CD14-positive monocyte (primary cell): ENCODE data around the gene RPS24. TPM values are rescaled to one million over a fixed set of nuclear protein-coding genes. Genes with fewer than 3 reads are reported as not detected.

Source experiments
- DNase-seq, 3 donors: peaks; one replicate each; pipeline ENCODE4 v3.0.0-alpha.2; 2011 to 2022
- H2AFZ ChIP-seq: 2 replicates; pipeline ENCODE4 v1.6.0; 2012; ENCODE audit warnings: mild to moderate bottlenecking, low read depth, low read length, inconsistent platforms; ENCODE audit not compliant: insufficient read depth, poor library complexity, severe bottlenecking
- H3K27ac ChIP-seq, 2 donors: 1 replicate in 1 of 2; 2 replicates in 1 of 2; pipeline ENCODE4 v1.5.1; 2012 to 2013; ENCODE audit warnings: low read length in 2 of 2, control low read depth in 1 of 2, inconsistent platforms in 1 of 2, low read depth in 1 of 2, mild to moderate bottlenecking in 1 of 2
- H3K27me3 ChIP-seq, 2 donors: one replicate each; pipeline versions ENCODE4 v1.6.0 to v1.6.1; 2011 to 2013; ENCODE audit warnings: low read length in 2 of 2; ENCODE audit not compliant: control insufficient read depth in 2 of 2, insufficient read depth in 2 of 2
- H3K36me3 ChIP-seq, 2 donors: replicated peaks in 1 of 2; 1 replicate in 1 of 2; 2 replicates in 1 of 2; pipeline versions ENCODE4 v1.5.1 to v1.6.1; 2012 to 2013; ENCODE audit warnings: low read length in 2 of 2, control low read depth in 1 of 2, inconsistent platforms in 1 of 2, mild to moderate bottlenecking in 1 of 2; ENCODE audit not compliant: insufficient read depth in 2 of 2, control insufficient read depth in 1 of 2
- H3K4me1 ChIP-seq, 2 donors: 1 replicate in 1 of 2; 2 replicates in 1 of 2; pipeline versions ENCODE4 v1.5.1 to v1.6.1; 2012 to 2013; ENCODE audit warnings: low read length in 2 of 2, control low read depth in 1 of 2, inconsistent platforms in 1 of 2, mild to moderate bottlenecking in 1 of 2, moderate library complexity in 1 of 2; ENCODE audit not compliant: insufficient read depth in 2 of 2, control insufficient read depth in 1 of 2
- H3K4me2 ChIP-seq: replicated peaks from 2 replicates; pipeline ENCODE3; 2012; ENCODE audit warnings: low read length, moderate library complexity, mild to moderate bottlenecking; ENCODE audit not compliant: poor library complexity, severe bottlenecking; ENCODE audit errors: extremely low read depth
- H3K4me3 ChIP-seq, 3 experiments: fragments of 200-600 bp in 1 of 3; sonication (generic) in 1 of 3; replicated peaks in 1 of 3; 1 replicate in 2 of 3; 2 replicates in 1 of 3; pipeline ENCODE4 v1.5.1; 2011 to 2013; ENCODE audit warnings: low read length in 3 of 3, mild to moderate bottlenecking in 3 of 3, control low read depth in 2 of 3, low read depth in 2 of 3, inconsistent platforms in 1 of 3, moderate library complexity in 1 of 3
- H3K79me2 ChIP-seq: 2 replicates; pipeline ENCODE4 v1.6.0; 2012; ENCODE audit warnings: mild to moderate bottlenecking, control low read depth, inconsistent platforms, low read length, moderate library complexity; ENCODE audit not compliant: insufficient read depth
- H3K9ac ChIP-seq: 2 replicates; pipeline ENCODE4 v1.6.0; 2017; ENCODE audit warnings: low read length, mild to moderate bottlenecking; ENCODE audit not compliant: insufficient read depth, poor library complexity, severe bottlenecking
- H3K9me3 ChIP-seq, 2 donors: replicated peaks in 1 of 2; 1 replicate in 1 of 2; 2 replicates in 1 of 2; pipeline versions ENCODE4 v1.5.1 to v1.6.1; 2012 to 2013; ENCODE audit warnings: low read length in 2 of 2, control low read depth in 1 of 2; ENCODE audit not compliant: control insufficient read depth in 1 of 2, insufficient read depth in 1 of 2
- H4K20me1 ChIP-seq: 2 replicates; pipeline ENCODE4 v1.6.0; 2012; ENCODE audit warnings: mild to moderate bottlenecking, low read length, control low read depth, moderate library complexity; ENCODE audit not compliant: insufficient read depth
- H3K27ac Mint-ChIP-seq, 7 donors: one replicate each; pipeline ENCODE4 v1.8.0; 2020; ENCODE audit warnings: mild to moderate bottlenecking in 7 of 7, mixed read lengths in 7 of 7, moderate library complexity in 6 of 7, inconsistent platforms in 2 of 7
- H3K27me3 Mint-ChIP-seq, 3 donors: one replicate each; pipeline ENCODE4 v1.8.0; 2021 to 2022; ENCODE audit warnings: low read depth in 3 of 3, mild to moderate bottlenecking in 3 of 3, mixed read lengths in 3 of 3, moderate library complexity in 3 of 3, inconsistent platforms in 1 of 3
- H3K36me3 Mint-ChIP-seq, 2 donors: one replicate each; pipeline ENCODE4 v1.8.0; 2020; ENCODE audit warnings: mixed read lengths in 2 of 2, inconsistent platforms in 1 of 2, mild to moderate bottlenecking in 1 of 2
- H3K4me1 Mint-ChIP-seq: one replicate; pipeline ENCODE4 v1.8.0; 2020; ENCODE audit warnings: mild to moderate bottlenecking, mixed read lengths
- H3K4me3 Mint-ChIP-seq, 2 donors: one replicate each; pipeline ENCODE4 v1.8.0; 2020; ENCODE audit warnings: mild to moderate bottlenecking in 2 of 2, mixed read lengths in 2 of 2, moderate library complexity in 1 of 2
- H3K9me3 Mint-ChIP-seq, 7 donors: one replicate each; pipeline ENCODE4 v1.8.0; 2020 to 2022; ENCODE audit warnings: mixed read lengths in 7 of 7, mild to moderate bottlenecking in 6 of 7, moderate library complexity in 6 of 7, inconsistent platforms in 2 of 7
- WGBS: methylation state at CpG from one replicate; pipeline ENCODE4 v1.1.5; 2013; ENCODE audit warnings: missing lambda C conversion rate; ENCODE audit not compliant: insufficient coverage; 5-methylcytosine and 5-hydroxymethylcytosine counted together
- intact Hi-C, 2 donors: fragments of 100-400 bp; cut with micrococcal nuclease; formaldehyde crosslinking; loops; one replicate each; pipeline versions ENCODE4 v1.15.0 to v1.15.1; 2023
- polyA plus RNA-seq, 3 donors: library from polyadenylated mRNA; depleted of rRNA in 1 of 3; unstranded in 2 of 3; stranded (reverse) in 1 of 3; fragments of 300-500 nt in 2 of 3; fragments of >200 nt in 1 of 3; fragmentation: Illumina TruSeq in 2 of 3; gene quantifications; 1 replicate in 2 of 3; 2 replicates in 1 of 3; pipeline ENCODE4 v1.2.3, GENCODE V29; 2012 to 2021
- TF ChIP-seq, protein P1 (sequence below): fragments of 200-600 bp; IDR thresholded peaks from one replicate; pipeline ENCODE4 v1.8.0; 2022; ENCODE audit warnings: antibody characterized with exemption, mild to moderate bottlenecking

Gene RPS24
- polyA plus RNA-seq, 3 donors = 801 to 2,073 (median 840) TPM

DNA sequence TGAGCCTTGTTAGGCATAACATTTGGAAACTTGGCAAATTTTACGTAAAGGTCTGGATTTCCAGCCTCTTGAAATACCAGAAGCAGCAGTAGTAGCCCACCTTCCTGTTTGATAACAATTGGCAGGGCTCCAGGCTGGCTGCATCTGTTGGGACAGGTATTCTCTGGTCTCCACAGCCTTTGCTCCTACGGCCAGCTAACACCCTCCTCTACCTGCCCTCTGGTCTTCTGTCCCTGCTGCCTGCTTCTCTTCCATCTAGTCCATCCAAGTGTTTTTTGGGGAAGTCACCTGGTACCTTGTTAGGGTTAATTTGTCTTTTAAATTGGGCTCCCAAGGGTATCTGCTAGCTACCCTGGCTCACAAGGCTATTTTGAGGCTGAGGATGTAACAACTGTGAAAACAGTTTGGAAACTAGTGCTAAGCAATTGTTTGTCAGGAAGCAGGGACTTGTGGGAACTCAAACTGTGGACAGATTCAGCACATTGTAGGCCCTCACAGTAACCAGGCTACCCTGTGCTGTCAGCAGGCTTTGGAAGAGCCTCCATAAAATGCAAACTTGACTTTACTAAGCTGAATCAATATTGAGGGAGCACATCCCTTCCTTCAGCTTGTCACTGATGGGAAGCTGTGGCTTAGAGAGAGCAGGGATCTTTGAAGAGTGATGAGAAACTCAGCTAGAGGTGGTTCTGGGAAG is 8.5 kb downstream of the RPS24 start:
- H3K4me3 ChIP-seq = no peak overlapping the region
- peaks cover 0 to 4% of the 10 kb centered on the region in 2 donors for H3K4me1 ChIP-seq
- peaks cover 13% of the 10 kb centered on the region for H3K4me1 Mint-ChIP-seq
- no peak for DNase-seq
- H3K36me3 Mint-ChIP-seq = peaks cover 55 to 57% of the 10 kb centered on the region in 2 donors
- 83% methylated on average over 1 of the region's 2 CpGs for WGBS
- intact Hi-C loops = loop anchor here in 1 of 2 donors (10.0 kb wide), 1 partner anchor 703 kb away; no protein-coding TSS in a partner anchor
- H3K27ac ChIP-seq = no peak overlapping the region
- peaks cover 36% of the 10 kb centered on the region for H3K79me2 ChIP-seq
- no peak overlapping the region for H3K9ac ChIP-seq
- no peak overlapping the region for H2AFZ ChIP-seq
- H3K27ac Mint-ChIP-seq = peak overlapping the region in 1 of 7 donors; percentile 4
- TF ChIP-seq, protein P1, sequence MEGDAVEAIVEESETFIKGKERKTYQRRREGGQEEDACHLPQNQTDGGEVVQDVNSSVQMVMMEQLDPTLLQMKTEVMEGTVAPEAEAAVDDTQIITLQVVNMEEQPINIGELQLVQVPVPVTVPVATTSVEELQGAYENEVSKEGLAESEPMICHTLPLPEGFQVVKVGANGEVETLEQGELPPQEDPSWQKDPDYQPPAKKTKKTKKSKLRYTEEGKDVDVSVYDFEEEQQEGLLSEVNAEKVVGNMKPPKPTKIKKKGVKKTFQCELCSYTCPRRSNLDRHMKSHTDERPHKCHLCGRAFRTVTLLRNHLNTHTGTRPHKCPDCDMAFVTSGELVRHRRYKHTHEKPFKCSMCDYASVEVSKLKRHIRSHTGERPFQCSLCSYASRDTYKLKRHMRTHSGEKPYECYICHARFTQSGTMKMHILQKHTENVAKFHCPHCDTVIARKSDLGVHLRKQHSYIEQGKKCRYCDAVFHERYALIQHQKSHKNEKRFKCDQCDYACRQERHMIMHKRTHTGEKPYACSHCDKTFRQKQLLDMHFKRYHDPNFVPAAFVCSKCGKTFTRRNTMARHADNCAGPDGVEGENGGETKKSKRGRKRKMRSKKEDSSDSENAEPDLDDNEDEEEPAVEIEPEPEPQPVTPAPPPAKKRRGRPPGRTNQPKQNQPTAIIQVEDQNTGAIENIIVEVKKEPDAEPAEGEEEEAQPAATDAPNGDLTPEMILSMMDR = no peak
- no peak overlapping the region for H3K4me2 ChIP-seq
- peaks cover 65% of the 10 kb centered on the region for H4K20me1 ChIP-seq
- no peaks in the 10 kb centered on the region for H3K9me3 ChIP-seq
- H3K4me3 Mint-ChIP-seq = no peak overlapping the region
- peaks cover 0 to 2% (median 1%) of the 10 kb centered on the region in 3 donors for H3K27me3 Mint-ChIP-seq
- no peaks in the 10 kb centered on the region for H3K9me3 Mint-ChIP-seq
- H3K27me3 ChIP-seq = no peaks in the 10 kb centered on the region
- peaks cover 56 to 63% of the 10 kb centered on the region in 2 donors for H3K36me3 ChIP-seq

- WGBS = 100% methylated on average over 1 of the region's 6 CpGs
- Histone ChIP-seq H2AFZ (no peak overlapping the region), H3K27me3 (no peaks in the 10 kb centered on the region), H3K4me3 (no peak overlapping the region), H3K9ac (no peak overlapping the region), H3K9me3 (no peaks in the 10 kb centered on the region), H3K4me2 (no peak overlapping the region), H3K79me2 (peaks cover 31% of the 10 kb centered on the region), H4K20me1 (peaks cover 60% of the 10 kb centered on the region), H3K27ac (no peak overlapping the region), H3K36me3 (peaks cover 51 to 58% of the 10 kb centered on the region in 2 donors), H3K4me1 (peaks cover 0 to 4% of the 10 kb centered on the region in 2 donors)
- Mint-ChIP-seq H3K9me3 (no peaks in the 10 kb centered on the region), H3K4me1 (peaks cover 12% of the 10 kb centered on the region), H3K36me3 (peaks cover 50 to 51% of the 10 kb centered on the region in 2 donors), H3K4me3 (no peak overlapping the region), H3K27ac (peak overlapping the region in 1 of 7 donors; percentile 8), H3K27me3 (peaks cover 0 to 2% (median 1%) of the 10 kb centered on the region in 3 donors)
- no peak for DNase-seq
- TF ChIP-seq, protein P1 = no peak
- intact Hi-C loops = loop anchor here in 1 of 2 donors (10.0 kb wide), 1 partner anchor 702 kb away; no protein-coding TSS in a partner anchor
Observed at GRCh38 chr10:78042752-78043104, 9.1 kb downstream of the RPS24 start.
